ENCODE results near the gene CDH26.

The CDH26 gene

GRCh38 chr20:59936409-59936808 is 21.8 kb upstream of the CDH26 start:
- H3K4me3 ChIP-seq (ENCODE audit: low read depth, low read length), result no peak overlapping the region
- TF ChIP-seq CTCF (IDR thresholded peaks at IDR 0.05; ENCODE audit: borderline replicate concordance, insufficient read depth, low read depth, low read length), result no peak

- no peak overlapping the region for H3K4me3 ChIP-seq (ENCODE audit: low read depth, low read length)
- no peak for TF ChIP-seq CTCF (IDR thresholded peaks at IDR 0.05; ENCODE audit: borderline replicate concordance, insufficient read depth, low read depth, low read length)
Observed at GRCh38 chr20:59937150-59937549, 21.1 kb upstream of the CDH26 start.

- no peak overlapping the region for H3K4me3 ChIP-seq (ENCODE audit: low read depth, low read length)
- no peak for TF ChIP-seq CTCF (IDR thresholded peaks at IDR 0.05; ENCODE audit: borderline replicate concordance, insufficient read depth, low read depth, low read length)
Observed at GRCh38 chr20:59938221-59938620, 20.0 kb upstream of the CDH26 start.

GRCh38 chr20:59938696-59939051 is 19.5 kb upstream of the CDH26 start:
- no peak overlapping the region for H3K4me3 ChIP-seq (ENCODE audit: low read depth, low read length)
- TF ChIP-seq CTCF (IDR thresholded peaks at IDR 0.05; ENCODE audit: borderline replicate concordance, insufficient read depth, low read depth, low read length), result no peak

- H3K4me3 ChIP-seq (ENCODE audit: low read depth, low read length), result peak overlapping the region; percentile 72
- TF ChIP-seq CTCF (IDR thresholded peaks at IDR 0.05; ENCODE audit: borderline replicate concordance, insufficient read depth, low read depth, low read length), result no peak
Observed at GRCh38 chr20:59939052-59939878, 19.0 kb upstream of the CDH26 start.

- no peak for TF ChIP-seq CTCF (IDR thresholded peaks at IDR 0.05; ENCODE audit: borderline replicate concordance, insufficient read depth, low read depth, low read length)
- peak overlapping the region; percentile 72 for H3K4me3 ChIP-seq (ENCODE audit: low read depth, low read length)
Observed at GRCh38 chr20:59939879-59940128, 18.4 kb upstream of the CDH26 start.

GRCh38 chr20:59940129-59940955 is 17.9 kb upstream of the CDH26 start, which contains the start of the genes FAM217B and PPP1R3D:
Gene FAM217B, plus strand, starts transcription at chr20:59940389. Its CDS starts 3,555 bp downstream, at chr20:59943944.
Gene PPP1R3D, minus strand, starts transcription at chr20:59940305. Its CDS starts 374 bp downstream, at chr20:59939931.
- peak within 1 kb of the TSS; percentile 72 for H3K4me3 ChIP-seq (ENCODE audit: low read depth, low read length)
- TF ChIP-seq CTCF (IDR thresholded peaks at IDR 0.05; ENCODE audit: borderline replicate concordance, insufficient read depth, low read depth, low read length), result no peak

Measured in GM12875 (cell line).